Activated B cell treated with CpG ODN at 0.5 μM for 24 hours (primary cell): Measurements from ENCODE around the gene FAM83G. TPM values are rescaled to one million over a fixed set of nuclear protein-coding genes. Genes with fewer than 3 reads are reported as not detected.

ENCODE experiments used
- ATAC-seq: fragments of 200-7000 bp; cut with Tn5 transposase; one replicate; pipeline ENCODE4 v1.10.0; 2021; ENCODE audit warnings: low read depth, mild to moderate bottlenecking, moderate library complexity
- CTCF ChIA-PET: fragments of 350-600 bp; sonication (Branson Sonifier 250); formaldehyde crosslinking; loops from one replicate; lab custom pipeline; 2021; ENCODE audit warnings: antibody characterized with exemption; lab: Charles Lee
- POLR2A ChIA-PET: fragments of 350-600 bp; sonication (Branson Sonifier 250); formaldehyde crosslinking; loops from one replicate; lab custom pipeline; 2021; ENCODE audit warnings: antibody characterized with exemption; lab: Charles Lee
- DNase-seq: peaks from one replicate; pipeline ENCODE4 v3.0.0; 2022
- H3K27ac Mint-ChIP-seq: one replicate; pipeline ENCODE4 v1.8.0; 2020; ENCODE audit warnings: mixed read lengths
- H3K27me3 Mint-ChIP-seq: one replicate; pipeline ENCODE4 v1.8.0; 2021; ENCODE audit warnings: mixed read lengths
- H3K36me3 Mint-ChIP-seq: one replicate; pipeline ENCODE4 v1.8.0; 2021; ENCODE audit warnings: low read depth, mixed read lengths
- H3K4me1 Mint-ChIP-seq: one replicate; pipeline ENCODE4 v1.8.0; 2021; ENCODE audit warnings: mixed read lengths
- H3K4me3 Mint-ChIP-seq: one replicate; pipeline ENCODE4 v1.8.0; 2020; ENCODE audit warnings: mild to moderate bottlenecking, mixed read lengths
- H3K9me3 Mint-ChIP-seq: one replicate; pipeline ENCODE4 v1.8.0; 2020; ENCODE audit warnings: mixed read lengths
- intact Hi-C: fragments of 100-400 bp; cut with micrococcal nuclease; formaldehyde crosslinking; loops from one replicate; pipeline ENCODE4 v1.15.1; 2024
- total RNA-seq: library from RNA; stranded (reverse); gene quantifications from 2 replicates; pipeline ENCODE4 v1.2.3, GENCODE V29; 2022
- TF ChIP-seq, protein P1 (sequence below): fragments of 200-600 bp; IDR thresholded peaks from one replicate; pipeline ENCODE4 v1.8.0; 2022; ENCODE audit warnings: antibody characterized with exemption, mild to moderate bottlenecking

FAM83G gene
- total RNA-seq, 1 donor from 2014 or later: 13.9 TPM

GRCh38 chr17:18985475-18985874 lies 19.1 kb downstream of the FAM83G start:
- POLR2A ChIA-PET: no interaction called here
- peaks cover 37% of the 10 kb centered on the region for H3K36me3 Mint-ChIP-seq
- DNase-seq (no peak), ATAC-seq (no peak)
- no peak overlapping the region for H3K4me3 Mint-ChIP-seq
- CTCF ChIA-PET: no interaction called here
- H3K9me3 Mint-ChIP-seq: no peaks in the 10 kb centered on the region
- H3K27ac Mint-ChIP-seq: no peak overlapping the region
- H3K4me1 Mint-ChIP-seq: no peaks in the 10 kb centered on the region
- H3K27me3 Mint-ChIP-seq: no peaks in the 10 kb centered on the region
- TF ChIP-seq, protein P1, sequence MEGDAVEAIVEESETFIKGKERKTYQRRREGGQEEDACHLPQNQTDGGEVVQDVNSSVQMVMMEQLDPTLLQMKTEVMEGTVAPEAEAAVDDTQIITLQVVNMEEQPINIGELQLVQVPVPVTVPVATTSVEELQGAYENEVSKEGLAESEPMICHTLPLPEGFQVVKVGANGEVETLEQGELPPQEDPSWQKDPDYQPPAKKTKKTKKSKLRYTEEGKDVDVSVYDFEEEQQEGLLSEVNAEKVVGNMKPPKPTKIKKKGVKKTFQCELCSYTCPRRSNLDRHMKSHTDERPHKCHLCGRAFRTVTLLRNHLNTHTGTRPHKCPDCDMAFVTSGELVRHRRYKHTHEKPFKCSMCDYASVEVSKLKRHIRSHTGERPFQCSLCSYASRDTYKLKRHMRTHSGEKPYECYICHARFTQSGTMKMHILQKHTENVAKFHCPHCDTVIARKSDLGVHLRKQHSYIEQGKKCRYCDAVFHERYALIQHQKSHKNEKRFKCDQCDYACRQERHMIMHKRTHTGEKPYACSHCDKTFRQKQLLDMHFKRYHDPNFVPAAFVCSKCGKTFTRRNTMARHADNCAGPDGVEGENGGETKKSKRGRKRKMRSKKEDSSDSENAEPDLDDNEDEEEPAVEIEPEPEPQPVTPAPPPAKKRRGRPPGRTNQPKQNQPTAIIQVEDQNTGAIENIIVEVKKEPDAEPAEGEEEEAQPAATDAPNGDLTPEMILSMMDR: no peak
- intact Hi-C loops: no loop called here

- Mint-ChIP-seq H3K9me3 (no peaks in the 10 kb centered on the region), H3K4me1 (no peaks in the 10 kb centered on the region), H3K4me3 (no peak overlapping the region), H3K27ac (no peak overlapping the region), H3K36me3 (peaks cover 43% of the 10 kb centered on the region), H3K27me3 (no peaks in the 10 kb centered on the region)
- DNase-seq: no peak
- ChIA-PET POLR2A (no interaction called here), CTCF (no interaction called here)
- intact Hi-C loops: no loop called here
- TF ChIP-seq, protein P1: no peak
- no peak for ATAC-seq
Observed at GRCh38 chr17:18984273-18985114, 20.1 kb downstream of the FAM83G start.

- CTCF ChIA-PET: no interaction called here
Observed at GRCh38 chr17:18981642-18982424, 22.7 kb downstream of the FAM83G start.

DNA sequence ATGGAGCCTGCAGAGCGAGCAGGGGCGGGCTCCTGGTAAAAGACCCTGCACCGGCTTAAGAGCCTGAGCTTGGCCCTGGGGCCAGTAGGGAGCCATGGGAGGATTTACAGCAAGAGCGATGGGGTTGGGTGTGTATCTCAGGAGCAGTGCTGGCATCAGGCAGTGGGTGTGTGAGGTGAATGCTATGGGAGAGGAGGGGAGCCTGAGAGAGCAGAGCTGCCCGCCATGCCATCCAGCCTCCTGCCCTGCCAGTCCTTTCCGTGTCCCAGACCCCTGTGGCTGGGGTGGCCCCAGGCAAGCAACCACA lies 23.3 kb downstream of the FAM83G start:
- no peaks in the 10 kb centered on the region for H3K4me1 Mint-ChIP-seq

More at GRCh38 chr17:18981642-18982424, 22.7 kb downstream of the FAM83G start:
- ATAC-seq (no peak), DNase-seq (no peak)
- H3K36me3 Mint-ChIP-seq: peaks cover 54% of the 10 kb centered on the region
- no peaks in the 10 kb centered on the region for H3K27me3 Mint-ChIP-seq
- no peak overlapping the region for H3K27ac Mint-ChIP-seq
- POLR2A ChIA-PET: no interaction called here
- TF ChIP-seq, protein P1: no peak
- intact Hi-C loops: no loop called here
- H3K4me3 Mint-ChIP-seq: no peak overlapping the region
- H3K9me3 Mint-ChIP-seq: no peaks in the 10 kb centered on the region
- no peaks in the 10 kb centered on the region for H3K4me1 Mint-ChIP-seq

More for the DNA sequence above, 23.3 kb downstream of the FAM83G start:
- POLR2A ChIA-PET: no interaction called here
- TF ChIP-seq, protein P1: no peak
- DNase-seq (no peak), ATAC-seq (no peak)
- no peaks in the 10 kb centered on the region for H3K27me3 Mint-ChIP-seq
- H3K4me3 Mint-ChIP-seq: no peak overlapping the region
- no peaks in the 10 kb centered on the region for H3K9me3 Mint-ChIP-seq
- peaks cover 57% of the 10 kb centered on the region for H3K36me3 Mint-ChIP-seq
- CTCF ChIA-PET: no interaction called here
- H3K27ac Mint-ChIP-seq: no peak overlapping the region
- intact Hi-C loops: no loop called here
